Tibial nerve (tissue), 4 donors: ENCODE data around the gene MARCHF10.

Source experiments
- CTCF ChIP-seq, 5 experiments: fragments of 200-600 bp in 3 of 5; fragments of 450-650 bp in 2 of 5; sonication (generic) in 3 of 5; IDR thresholded peaks; one replicate each; pipeline ENCODE4 v1.5.1; 2016 to 2019; ENCODE audit warnings: antibody characterized with exemption in 5 of 5, mild to moderate bottlenecking in 3 of 5, moderate library complexity in 2 of 5
- EP300 ChIP-seq, 2 donors: sonication (generic); formaldehyde crosslinking; IDR thresholded peaks; one replicate each; pipeline ENCODE4 v1.6.1; 2017; ENCODE audit warnings: antibody characterized with exemption in 2 of 2, mild to moderate bottlenecking in 1 of 2
- POLR2A ChIP-seq, 2 donors: fragments of 450-650 bp; IDR thresholded peaks; one replicate each; pipeline ENCODE4 v1.6.1; 2017; ENCODE audit warnings: antibody characterized with exemption in 2 of 2, mild to moderate bottlenecking in 2 of 2, moderate library complexity in 2 of 2

- TF ChIP-seq CTCF (IDR thresholded peaks at IDR 0.05), result peak; percentile 4 to 29 (median 16)
- TF ChIP-seq POLR2A (IDR thresholded peaks at IDR 0.05), result no peak
- no peak for TF ChIP-seq EP300 (IDR thresholded peaks at IDR 0.05)
Observed at GRCh38 chr17:62692721-62693431, 115.2 kb downstream of the MARCHF10 start.
